B cell (primary cell): ENCODE measurements around the gene TIE1. TPM values are rescaled to one million over a fixed set of nuclear protein-coding genes. Genes with fewer than 3 reads are reported as not detected.

ENCODE experiments used
- ATAC-seq: fragments of 200-7000 bp; cut with Tn5 transposase; one replicate; pipeline ENCODE4 v1.10.0; 2021; ENCODE audit warnings: low read depth, mild to moderate bottlenecking, moderate number of reproducible peaks, moderate library complexity
- CTCF ChIA-PET: fragments of 350-600 bp; sonication (Branson Sonifier 250); formaldehyde crosslinking; loops from one replicate; lab custom pipeline; 2021; ENCODE audit warnings: antibody characterized with exemption, inconsistent platforms; lab: Charles Lee
- POLR2A ChIA-PET: fragments of 350-600 bp; sonication (Branson Sonifier 250); formaldehyde crosslinking; loops from one replicate; lab custom pipeline; 2021; ENCODE audit warnings: antibody characterized with exemption; lab: Charles Lee
- DNase-seq: peaks from one replicate; pipeline ENCODE4 v3.0.0; 2013
- H2AFZ ChIP-seq: 2 replicates; pipeline ENCODE4 v1.6.1; 2012; ENCODE audit warnings: mild to moderate bottlenecking, low read depth, low read length; ENCODE audit not compliant: insufficient read depth, poor library complexity, severe bottlenecking
- H3K27ac ChIP-seq, 2 donors: 1 replicate in 1 of 2; 2 replicates in 1 of 2; pipeline ENCODE4 v1.5.1; 2012 to 2013; ENCODE audit warnings: low read length in 2 of 2, mild to moderate bottlenecking in 2 of 2, moderate library complexity in 1 of 2
- H3K27me3 ChIP-seq, 4 experiments: fragments of 200-600 bp in 1 of 4; sonication (generic) in 1 of 4; replicated peaks in 1 of 4; 1 replicate in 2 of 4; 2 replicates in 2 of 4; pipeline versions ENCODE4 v1.6.1 to v1.7.0; 2013 to 2016; ENCODE audit warnings: low read length in 3 of 4, mild to moderate bottlenecking in 2 of 4, mixed read lengths in 1 of 4, moderate library complexity in 1 of 4; ENCODE audit not compliant: insufficient read depth in 4 of 4, control insufficient read depth in 3 of 4; ENCODE audit errors: control extremely low read depth in 1 of 4
- H3K36me3 ChIP-seq, 2 experiments: replicated peaks in 1 of 2; 1 replicate in 1 of 2; 2 replicates in 1 of 2; pipeline versions ENCODE4 v1.6.1 to v1.7.1; 2013; ENCODE audit warnings: low read length in 1 of 2; ENCODE audit not compliant: insufficient read depth in 2 of 2, control insufficient read depth in 1 of 2; ENCODE audit errors: control extremely low read depth in 1 of 2, extremely low read depth in 1 of 2
- H3K4me1 ChIP-seq, 2 donors: fragments of 200-600 bp in 1 of 2; sonication (generic) in 1 of 2; 1 replicate in 1 of 2; 2 replicates in 1 of 2; pipeline versions ENCODE4 v1.5.1 to v1.6.1; 2013 to 2017; ENCODE audit warnings: low read length in 2 of 2; ENCODE audit not compliant: control insufficient read depth in 2 of 2, insufficient read depth in 2 of 2
- H3K4me2 ChIP-seq: replicated peaks from 2 replicates; pipeline ENCODE3; 2012; ENCODE audit warnings: mild to moderate bottlenecking, low read depth, low read length; ENCODE audit not compliant: poor library complexity, severe bottlenecking
- H3K4me3 ChIP-seq, 5 experiments: fragments of 200-600 bp in 1 of 5; sonication (generic) in 1 of 5; 1 replicate in 3 of 5; 2 replicates in 2 of 5; pipeline versions ENCODE4 v1.5.1 to v1.7.0; 2011 to 2016; ENCODE audit warnings: low read length in 4 of 5, mild to moderate bottlenecking in 4 of 5, low read depth in 2 of 5, control low read depth in 1 of 5, moderate library complexity in 1 of 5; ENCODE audit not compliant: insufficient read depth in 1 of 5; ENCODE audit errors: control extremely low read depth in 1 of 5, extremely low read depth in 1 of 5
- H3K79me2 ChIP-seq: fragments of 200-600 bp; sonication (generic); one replicate; pipeline ENCODE4 v1.6.0; 2016; ENCODE audit warnings: low read length; ENCODE audit not compliant: control insufficient read depth, insufficient read depth
- H3K9ac ChIP-seq: fragments of 200-600 bp; sonication (generic); 2 replicates; pipeline ENCODE4 v1.6.1; 2017; ENCODE audit warnings: mild to moderate bottlenecking, low read length, moderate library complexity
- H3K9me3 ChIP-seq, 3 donors: one replicate each; pipeline versions ENCODE4 v1.6.1 to v1.7.1; 2013; ENCODE audit warnings: low read length in 2 of 3; ENCODE audit not compliant: control insufficient read depth in 2 of 3, insufficient read depth in 1 of 3; ENCODE audit errors: control extremely low read depth in 1 of 3
- H4K20me1 ChIP-seq: 2 replicates; pipeline ENCODE4 v1.6.0; 2012; ENCODE audit warnings: mild to moderate bottlenecking, low read length; ENCODE audit not compliant: insufficient read depth, control insufficient read depth, poor library complexity, severe bottlenecking
- H3K27ac Mint-ChIP-seq: one replicate; pipeline ENCODE4 v1.8.0; 2021; ENCODE audit warnings: mixed read lengths
- H3K27me3 Mint-ChIP-seq: one replicate; pipeline ENCODE4 v1.8.0; 2021; ENCODE audit warnings: mixed read lengths
- H3K4me1 Mint-ChIP-seq: one replicate; pipeline ENCODE4 v1.8.0; 2021; ENCODE audit warnings: mixed read lengths
- H3K4me3 Mint-ChIP-seq: one replicate; pipeline ENCODE4 v1.8.0; 2021; ENCODE audit warnings: mixed read lengths
- H3K9me3 Mint-ChIP-seq: one replicate; pipeline ENCODE4 v1.8.0; 2022; ENCODE audit warnings: mixed read lengths; ENCODE audit not compliant: insufficient read depth
- CTCF ChIP-seq: fragments of 200-600 bp; IDR thresholded peaks from one replicate; pipeline ENCODE4 v1.8.0; 2022; ENCODE audit warnings: antibody characterized with exemption, mild to moderate bottlenecking
- EZH2 ChIP-seq: IDR thresholded peaks from 2 replicates; pipeline ENCODE4 v1.6.1; 2012; ENCODE audit warnings: borderline replicate concordance, low read depth, mild to moderate bottlenecking, moderate library complexity, low read length; ENCODE audit not compliant: insufficient read depth, poor library complexity, severe bottlenecking
- WGBS: methylation state at CpG from one replicate; pipeline ENCODE4 v1.1.5; 2013; ENCODE audit warnings: missing lambda C conversion rate; ENCODE audit not compliant: insufficient coverage; 5-methylcytosine and 5-hydroxymethylcytosine counted together
- intact Hi-C: fragments of 100-400 bp; cut with micrococcal nuclease; formaldehyde crosslinking; loops from one replicate; pipeline ENCODE4 v1.10.0; 2022
- polyA plus RNA-seq: library from polyadenylated mRNA; depleted of rRNA; stranded (reverse); fragments of >200 nt; gene quantifications from 2 replicates; pipeline ENCODE4 v1.2.3, GENCODE V29; 2012
- total RNA-seq, 2 donors: library from RNA; stranded (reverse); fragments of 120-200 nt in 1 of 2; gene quantifications; 1 replicate in 1 of 2; 2 replicates in 1 of 2; pipeline versions ENCODE4 v1.2.3 to v1.2.4, GENCODE V29; 2013 to 2022

Gene TIE1
- total and polyA plus RNA-seq, 2 donors (not counting 1 experiment from before 2014, with no cell fraction given): 0.10 TPM; not detected in 1

GRCh38 chr1:43358121-43358745 lies 57.5 kb downstream of the TIE1 start:
- H3K27ac ChIP-seq: peak overlapping the region; percentile 48 to 79
- H3K4me3 ChIP-seq: peak overlapping the region; percentile 69 to 81 (median 73)
- H4K20me1 ChIP-seq: no peaks in the 10 kb centered on the region
- no peaks in the 10 kb centered on the region for H3K9me3 Mint-ChIP-seq
- ChIA-PET POLR2A (interaction anchor here (0.6 to 3.5 kb wide), 7 partner anchors 9 to 186 kb away, joined by 3 to 34 read pairs (median 6); partner anchors contain the start of genes CFAP57, EBNA1BP2, ELOVL1 and MED8), CTCF (interaction anchor here (0.7 to 2.5 kb wide), 9 partner anchors 8 to 131 kb away, joined by 3 to 12 read pairs (median 4); partner anchors contain the start of gene ELOVL1)
- peak overlapping the region; percentile 94 for H2AFZ ChIP-seq
- DNase-seq (no peak), ATAC-seq (no peak)
- peaks cover 5% of the 10 kb centered on the region for H3K79me2 ChIP-seq
- H3K27ac Mint-ChIP-seq: peak overlapping the region; percentile 81
- no peaks in the 10 kb centered on the region for H3K27me3 ChIP-seq
- H3K4me1 Mint-ChIP-seq: peaks cover 18% of the 10 kb centered on the region
- WGBS: 1% methylated on average over 30 of the region's 33 CpGs
- peak overlapping the region; percentile 76 for H3K9ac ChIP-seq
- no peaks in the 10 kb centered on the region for H3K9me3 ChIP-seq
- peaks cover 9 to 15% of the 10 kb centered on the region in 2 donors for H3K4me1 ChIP-seq
- intact Hi-C loops: loop anchor here (1.0 to 5.0 kb wide), 7 partner anchors 9 to 701 kb away; partner anchors contain the start of genes ELOVL1, IPO13, MED8 and PPIH
- peak overlapping the region; percentile 89 for H3K4me3 Mint-ChIP-seq
- TF ChIP-seq EZH2 (no peak), CTCF (peak; percentile 24)
- H3K4me2 ChIP-seq: peak overlapping the region; percentile 85
- H3K36me3 ChIP-seq: peaks cover 0 to 13% of the 10 kb centered on the region in 2 experiments
- H3K27me3 Mint-ChIP-seq: no peaks in the 10 kb centered on the region
